Measurements from ENCODE around the gene IRF1. TPM values are rescaled to one million over a fixed set of nuclear protein-coding genes. Genes with fewer than 3 reads are reported as not detected.

The IRF1 gene
- total and polyA plus RNA-seq, 2 of the 8 experiments (the other 6 are each of a cell fraction or from before 2014, with no cell fraction given), result 4.0 to 8.5 TPM

DNA sequence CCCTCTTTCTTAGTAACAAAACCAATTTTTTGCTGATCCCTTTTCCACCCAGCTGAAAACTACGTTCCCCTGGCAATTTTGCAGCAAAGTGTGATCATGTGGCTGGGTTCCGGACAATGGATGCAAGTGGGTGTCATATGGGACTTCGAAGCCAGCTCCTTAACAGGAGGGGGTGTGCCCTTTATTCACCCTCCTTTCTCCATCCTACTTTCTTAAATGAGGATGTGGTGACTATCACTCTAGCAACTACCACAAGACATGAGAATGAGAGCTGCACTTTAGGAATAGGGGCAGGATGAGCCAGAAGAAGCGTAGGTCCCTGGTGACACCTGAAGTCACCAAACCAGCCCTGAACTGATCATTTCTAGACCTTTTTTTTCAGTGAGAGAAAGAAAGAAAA, 58.9 kb downstream of the IRF1 start:
- H4K91ac ChIP-seq (replicated peaks; ENCODE audit: insufficient read length, low read length), result no peak overlapping the region
- no peak overlapping the region for H2BK120ac ChIP-seq (replicated peaks; ENCODE audit: low read depth, low read length)
- peaks cover 0 to 9% (median 5%) of the 10 kb centered on the region in 4 experiments; a peak in 5 of 7 replicates for H3K4me1 ChIP-seq (replicated peaks in 1 of 4; ENCODE audit: control insufficient read depth in 3 of 4, insufficient read depth in 4 of 4, low read length in 3 of 4)
- ChIA-PET POLR2A (ENCODE audit: partially characterized antibody) (interaction anchor here (0.9 to 1.6 kb wide), 4 partner anchors 11 to 66 kb away, joined by 3 read pairs; partner anchors contain the start of gene IRF1), CTCF (ENCODE audit: partially characterized antibody) (interaction anchor here (0.7 to 11.7 kb wide), 10 partner anchors 9 to 136 kb away, joined by 3 to 201 read pairs (median 4); no protein-coding TSS in a partner anchor)
- peaks cover 0 to 2% of the 10 kb centered on the region in 2 experiments for H4K20me1 ChIP-seq (replicated peaks in 1 of 2; ENCODE audit: control insufficient read depth in 1 of 2, insufficient read depth in 2 of 2, low read length in 2 of 2)
- no peak overlapping the region for H3K23ac ChIP-seq (ENCODE audit: insufficient read length)
- no peak overlapping the region for H3K18ac ChIP-seq (ENCODE audit: extremely low read depth, low read length)
- H3K9ac ChIP-seq (replicated peaks in 1 of 4; ENCODE audit: extremely low read depth in 1 of 4, low read depth in 3 of 4, low read length in 3 of 4), result no peak overlapping the region
- H3K9me3 ChIP-seq (ENCODE audit: insufficient read depth in 2 of 2, low read depth in 1 of 2, low read length in 1 of 2), result no peaks in the 10 kb centered on the region
- H2BK20ac ChIP-seq (ENCODE audit: low read length), result no peak overlapping the region
- no peak for FAIRE-seq
- no peak overlapping the region for H3K56ac ChIP-seq (replicated peaks; ENCODE audit: insufficient read length, low read depth, low read length)
- DNase-seq (ENCODE audit: low read depth in 1 of 2, low spot score in 2 of 2), result no peak
- H2AFZ ChIP-seq (ENCODE audit: low read length), result no peak overlapping the region
- no peak overlapping the region for H3K4me2 ChIP-seq (ENCODE audit: insufficient read depth in 1 of 2, low read depth in 2 of 2, low read length in 2 of 2)
- no peak overlapping the region for H2BK12ac ChIP-seq (ENCODE audit: low read depth, low read length)
- H3K27ac ChIP-seq (ENCODE audit: low read depth, low read length), result no peak overlapping the region
- no peak overlapping the region for H4K5ac ChIP-seq (ENCODE audit: insufficient read length, low read depth, low read length)
- 93% methylated on average over 4 of the region's 4 CpGs; no CpG with 5 or more reads in 1 of the 2 experiments for WGBS, 2 experiments (ENCODE audit: extremely low coverage in 1 of 2, insufficient coverage in 1 of 2, insufficient read length in 1 of 2, insufficient replicate concordance in 2 of 2, low coverage in 1 of 2, low lambda C conversion rate in 2 of 2, missing lambda C conversion rate in 1 of 2)
- H2BK5ac ChIP-seq (ENCODE audit: low read depth, low read length), result no peak overlapping the region
- no peaks in the 10 kb centered on the region for H3K79me1 ChIP-seq (ENCODE audit: low read depth, low read length)
- no peak overlapping the region for H3K4ac ChIP-seq (replicated peaks; ENCODE audit: insufficient read length, low read depth, low read length)
- no peak overlapping the region for H3K4me3 ChIP-seq (ENCODE audit: extremely low read depth in 1 of 4, insufficient read depth in 2 of 4, low read depth in 3 of 4, low read length in 4 of 4)
- H3K23me2 ChIP-seq (ENCODE audit: low read depth, low read length), result no peaks in the 10 kb centered on the region
- no peak overlapping the region for H3K14ac ChIP-seq (ENCODE audit: insufficient read length)
- H2AK5ac ChIP-seq (ENCODE audit: low read depth, low read length), result no peak overlapping the region
- H2BK15ac ChIP-seq (ENCODE audit: low read length), result no peak overlapping the region
- no peaks in the 10 kb centered on the region; a peak in 1 of 7 replicates for H3K27me3 ChIP-seq (replicated peaks in 1 of 4; ENCODE audit: control insufficient read depth in 3 of 4, extremely low read depth in 1 of 4, insufficient read depth in 3 of 4, low read length in 3 of 4)
- no peaks in the 10 kb centered on the region for H3K36me3 ChIP-seq (ENCODE audit: control insufficient read depth in 2 of 4, insufficient read depth in 4 of 4, low read length in 3 of 4)
- H4K8ac ChIP-seq (ENCODE audit: extremely low read depth, insufficient read depth, low read length), result no peak overlapping the region
- no peaks in the 10 kb centered on the region for H3K79me2 ChIP-seq (ENCODE audit: control insufficient read depth in 1 of 2, insufficient read depth in 2 of 2, low read length in 2 of 2)
- TF ChIP-seq KDM1A (IDR thresholded peaks at IDR 0.05; ENCODE audit: borderline replicate concordance, low read length) (no peak), EZH2 (IDR thresholded peaks at IDR 0.05; ENCODE audit: low read depth, low read length, severe bottlenecking) (no peak)

All from H1 (cell line).